RWPE2 (cell line): ENCODE results near the gene ABCA10.

Source experiments
- ATAC-seq: fragments of 200-7000 bp; cut with Tn5 transposase; 3 replicates; pipeline ENCODE4 v1.9.1; 2021; ENCODE audit warnings: low read depth
- DNase-seq: peaks from one replicate; pipeline ENCODE4 v3.0.0-alpha.2; 2020; ENCODE audit warnings: low spot score
- H3K27ac ChIP-seq: fragments of 450-650 bp; 2 replicates; pipeline ENCODE4 v1.5.1; 2017; ENCODE audit warnings: mild to moderate bottlenecking; ENCODE audit not compliant: poor library complexity, severe bottlenecking
- H3K27me3 ChIP-seq: fragments of 250-450 bp; sonication (Bioruptor Pico); 2 replicates; pipeline ENCODE4 v1.5.1; 2021; ENCODE audit warnings: mild to moderate bottlenecking, moderate library complexity; ENCODE audit not compliant: insufficient read depth, poor library complexity, severe bottlenecking
- H3K36me3 ChIP-seq: fragments of 250-450 bp; sonication (Bioruptor Pico); 2 replicates; pipeline ENCODE4 v1.5.1; 2020; ENCODE audit warnings: low read depth, mild to moderate bottlenecking, moderate library complexity
- H3K4me1 ChIP-seq: fragments of 250-450 bp; sonication (Bioruptor Pico); 2 replicates; pipeline ENCODE4 v1.5.1; 2021; ENCODE audit warnings: mild to moderate bottlenecking, moderate library complexity; ENCODE audit not compliant: insufficient read depth, poor library complexity, severe bottlenecking
- H3K4me3 ChIP-seq: fragments of 250-450 bp; sonication (Bioruptor Pico); 2 replicates; pipeline ENCODE4 v1.5.1; 2021; ENCODE audit warnings: mild to moderate bottlenecking, moderate library complexity; ENCODE audit not compliant: severe bottlenecking
- H3K9me3 ChIP-seq: fragments of 250-450 bp; sonication (Bioruptor Pico); 2 replicates; pipeline ENCODE4 v1.5.1; 2021; ENCODE audit warnings: mild to moderate bottlenecking, moderate library complexity; ENCODE audit not compliant: severe bottlenecking
- CTCF ChIP-seq: fragments of 450-650 bp; IDR thresholded peaks from one replicate; pipeline ENCODE4 v1.5.1; 2017; ENCODE audit warnings: mild to moderate bottlenecking, moderate library complexity; ENCODE audit not compliant: poor library complexity, severe bottlenecking

ABCA10 gene

GRCh38 chr17:69269131-69269998 is 40.7 kb upstream of the ABCA10 start:
- H3K4me1 ChIP-seq: peaks cover 24% of the 10 kb centered on the region
- no peaks in the 10 kb centered on the region for H3K9me3 ChIP-seq
- H3K36me3 ChIP-seq: no peaks in the 10 kb centered on the region; the same call in 1 of the 2 replicates
- peak overlapping the region; percentile 79 for H3K27ac ChIP-seq
- no peaks in the 10 kb centered on the region for H3K27me3 ChIP-seq
- DNase-seq: no peak
- TF ChIP-seq CTCF: no peak
- ATAC-seq: peak; percentile 88
- no peak overlapping the region for H3K4me3 ChIP-seq

- Histone ChIP-seq H3K4me1 (peaks cover 24% of the 10 kb centered on the region), H3K4me3 (no peak overlapping the region), H3K9me3 (no peaks in the 10 kb centered on the region), H3K27ac (peak overlapping the region; percentile 79), H3K27me3 (no peaks in the 10 kb centered on the region), H3K36me3 (no peaks in the 10 kb centered on the region; the same call in 1 of the 2 replicates)
- TF ChIP-seq CTCF: no peak
- no peak for DNase-seq
- ATAC-seq: peak; percentile 31
These were observed 40.0 kb upstream of the ABCA10 start for GRCh38 chr17:69268543-69269014.

GRCh38 chr17:69267219-69267618 is 38.6 kb upstream of the ABCA10 start:
- ATAC-seq: no peak
- Histone ChIP-seq H3K36me3 (no peaks in the 10 kb centered on the region; the same call in 1 of the 2 replicates), H3K9me3 (no peaks in the 10 kb centered on the region), H3K4me3 (no peak overlapping the region), H3K4me1 (peaks cover 24% of the 10 kb centered on the region), H3K27me3 (no peaks in the 10 kb centered on the region), H3K27ac (no peak overlapping the region)
- no peak for DNase-seq
- TF ChIP-seq CTCF: no peak

- peaks cover 24% of the 10 kb centered on the region for H3K4me1 ChIP-seq
- TF ChIP-seq CTCF: no peak
- no peak for ATAC-seq
These were observed 37.2 kb upstream of the ABCA10 start for GRCh38 chr17:69265873-69266272.

GRCh38 chr17:69254187-69254586 is 25.6 kb upstream of the ABCA10 start:
- H3K27ac ChIP-seq: no peak overlapping the region
- no peak overlapping the region for H3K4me3 ChIP-seq
- DNase-seq (no peak), ATAC-seq (no peak)
- no peaks in the 10 kb centered on the region for H3K27me3 ChIP-seq
- H3K4me1 ChIP-seq: no peaks in the 10 kb centered on the region
- no peaks in the 10 kb centered on the region for H3K9me3 ChIP-seq
- peaks cover 26% of the 10 kb centered on the region for H3K36me3 ChIP-seq
- no peak for TF ChIP-seq CTCF

More at GRCh38 chr17:69265873-69266272, 37.2 kb upstream of the ABCA10 start:
- Histone ChIP-seq H3K27me3 (no peaks in the 10 kb centered on the region), H3K27ac (no peak overlapping the region), H3K4me3 (no peak overlapping the region), H3K36me3 (peaks cover 5% of the 10 kb centered on the region; the same call in 1 of the 2 replicates), H3K9me3 (no peaks in the 10 kb centered on the region)
- no peak for DNase-seq
